OCI-LY1 (cell line): Measurements from ENCODE around the gene CDSN.

Experiments used
- EZH2 ChIP-seq: fragments of 200-600 bp; sonication (generic), shearing (Covaris generic); IDR thresholded peaks from 2 replicates; pipeline ENCODE4 v1.8.0; 2017; ENCODE audit warnings: borderline replicate concordance, mixed run types, mild to moderate bottlenecking, antibody characterized with exemption, low read length, moderate library complexity, mixed read lengths
- TF ChIP-seq, protein P1 (sequence below): fragments of 200-600 bp; sonication (generic), shearing (Covaris generic); IDR thresholded peaks from 2 replicates; pipeline ENCODE4 v1.5.1; 2017; ENCODE audit warnings: mild to moderate bottlenecking, antibody characterized with exemption, low read length, moderate library complexity, mixed read lengths

DNA sequence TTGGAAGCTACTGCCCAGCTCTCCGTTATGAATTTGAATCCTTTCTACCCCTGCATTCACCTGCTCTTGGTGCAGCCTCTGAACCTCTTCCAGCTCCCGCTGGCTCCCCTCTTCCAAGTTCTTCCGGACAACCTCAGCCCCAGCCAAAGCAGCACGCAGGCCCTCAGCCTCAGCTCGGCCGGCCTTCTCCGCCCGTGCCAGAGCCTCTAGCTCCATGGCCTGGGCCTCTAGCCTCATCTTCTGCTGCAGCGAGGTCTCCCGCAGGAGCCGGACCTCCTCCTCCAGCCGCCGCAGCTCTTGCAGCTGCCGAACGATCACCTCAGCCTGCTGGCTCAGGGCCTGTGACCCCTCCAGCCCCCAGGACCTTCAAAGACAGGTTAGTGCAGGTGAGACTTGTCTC, 34.2 kb upstream of the CDSN start:
- TF ChIP-seq, protein P1, sequence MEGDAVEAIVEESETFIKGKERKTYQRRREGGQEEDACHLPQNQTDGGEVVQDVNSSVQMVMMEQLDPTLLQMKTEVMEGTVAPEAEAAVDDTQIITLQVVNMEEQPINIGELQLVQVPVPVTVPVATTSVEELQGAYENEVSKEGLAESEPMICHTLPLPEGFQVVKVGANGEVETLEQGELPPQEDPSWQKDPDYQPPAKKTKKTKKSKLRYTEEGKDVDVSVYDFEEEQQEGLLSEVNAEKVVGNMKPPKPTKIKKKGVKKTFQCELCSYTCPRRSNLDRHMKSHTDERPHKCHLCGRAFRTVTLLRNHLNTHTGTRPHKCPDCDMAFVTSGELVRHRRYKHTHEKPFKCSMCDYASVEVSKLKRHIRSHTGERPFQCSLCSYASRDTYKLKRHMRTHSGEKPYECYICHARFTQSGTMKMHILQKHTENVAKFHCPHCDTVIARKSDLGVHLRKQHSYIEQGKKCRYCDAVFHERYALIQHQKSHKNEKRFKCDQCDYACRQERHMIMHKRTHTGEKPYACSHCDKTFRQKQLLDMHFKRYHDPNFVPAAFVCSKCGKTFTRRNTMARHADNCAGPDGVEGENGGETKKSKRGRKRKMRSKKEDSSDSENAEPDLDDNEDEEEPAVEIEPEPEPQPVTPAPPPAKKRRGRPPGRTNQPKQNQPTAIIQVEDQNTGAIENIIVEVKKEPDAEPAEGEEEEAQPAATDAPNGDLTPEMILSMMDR, result no peak
- TF ChIP-seq EZH2, result no peak
